Measurements from ENCODE around the gene SPTBN1. TPM values are rescaled to one million over a fixed set of nuclear protein-coding genes. Genes with fewer than 3 reads are reported as not detected.

The SPTBN1 gene
- total RNA-seq, 1 donor from 2014 or later = 983 TPM

DNA sequence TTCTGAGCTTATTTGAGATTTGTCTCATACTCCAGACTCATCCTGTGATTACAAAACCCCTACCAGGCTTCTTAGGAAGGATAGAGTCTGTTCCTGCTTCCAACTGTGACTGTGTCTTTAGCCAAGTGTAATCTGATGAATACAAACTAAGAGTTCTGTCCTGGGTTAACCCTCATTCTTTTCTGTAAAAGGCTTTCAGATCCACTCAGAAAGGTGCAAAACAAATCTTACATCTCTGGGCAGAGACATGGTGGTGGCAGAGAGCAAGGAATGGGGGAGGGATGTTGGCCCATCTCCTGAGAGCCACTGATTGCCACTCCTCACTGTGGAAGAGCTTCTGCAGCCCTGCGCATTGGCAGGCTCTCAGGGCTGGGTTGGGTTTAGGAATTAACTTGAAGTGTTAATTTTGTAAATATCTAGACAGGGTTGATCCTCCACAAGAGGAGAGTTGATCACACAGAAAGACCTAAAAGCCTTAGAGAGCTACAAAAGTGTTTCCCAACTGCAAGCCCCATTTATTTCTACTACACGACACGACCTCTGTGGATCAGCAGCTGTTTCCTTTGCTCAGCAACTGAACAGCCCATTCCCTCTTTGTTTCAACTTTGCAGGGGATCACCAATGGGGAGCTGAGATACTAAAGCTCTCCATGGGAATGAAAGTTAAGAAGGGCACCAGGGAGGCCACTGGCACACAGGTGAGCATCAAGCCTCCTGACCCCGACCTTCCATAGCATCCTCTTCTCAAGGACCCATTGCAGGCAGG lies 23.7 kb upstream of the SPTBN1 start:
- TF ChIP-seq, protein P1, sequence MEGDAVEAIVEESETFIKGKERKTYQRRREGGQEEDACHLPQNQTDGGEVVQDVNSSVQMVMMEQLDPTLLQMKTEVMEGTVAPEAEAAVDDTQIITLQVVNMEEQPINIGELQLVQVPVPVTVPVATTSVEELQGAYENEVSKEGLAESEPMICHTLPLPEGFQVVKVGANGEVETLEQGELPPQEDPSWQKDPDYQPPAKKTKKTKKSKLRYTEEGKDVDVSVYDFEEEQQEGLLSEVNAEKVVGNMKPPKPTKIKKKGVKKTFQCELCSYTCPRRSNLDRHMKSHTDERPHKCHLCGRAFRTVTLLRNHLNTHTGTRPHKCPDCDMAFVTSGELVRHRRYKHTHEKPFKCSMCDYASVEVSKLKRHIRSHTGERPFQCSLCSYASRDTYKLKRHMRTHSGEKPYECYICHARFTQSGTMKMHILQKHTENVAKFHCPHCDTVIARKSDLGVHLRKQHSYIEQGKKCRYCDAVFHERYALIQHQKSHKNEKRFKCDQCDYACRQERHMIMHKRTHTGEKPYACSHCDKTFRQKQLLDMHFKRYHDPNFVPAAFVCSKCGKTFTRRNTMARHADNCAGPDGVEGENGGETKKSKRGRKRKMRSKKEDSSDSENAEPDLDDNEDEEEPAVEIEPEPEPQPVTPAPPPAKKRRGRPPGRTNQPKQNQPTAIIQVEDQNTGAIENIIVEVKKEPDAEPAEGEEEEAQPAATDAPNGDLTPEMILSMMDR (IDR thresholded peaks at IDR 0.05; ENCODE audit: unreplicated experiment) = no peak
- Mint-ChIP-seq H3K4me1 (ENCODE audit: unreplicated experiment) (peaks cover 87% of the 10 kb centered on the region), H3K4me3 (ENCODE audit: unreplicated experiment) (peak overlapping the region; percentile 48), H3K9me3 (ENCODE audit: unreplicated experiment) (no peaks in the 10 kb centered on the region), H3K36me3 (ENCODE audit: low read depth, unreplicated experiment) (no peaks in the 10 kb centered on the region), H3K27me3 (ENCODE audit: unreplicated experiment) (peaks cover 6% of the 10 kb centered on the region), H3K27ac (ENCODE audit: unreplicated experiment) (peak overlapping the region; percentile 71)
- DNase-seq (ENCODE audit: low spot score) = no peak

DNA sequence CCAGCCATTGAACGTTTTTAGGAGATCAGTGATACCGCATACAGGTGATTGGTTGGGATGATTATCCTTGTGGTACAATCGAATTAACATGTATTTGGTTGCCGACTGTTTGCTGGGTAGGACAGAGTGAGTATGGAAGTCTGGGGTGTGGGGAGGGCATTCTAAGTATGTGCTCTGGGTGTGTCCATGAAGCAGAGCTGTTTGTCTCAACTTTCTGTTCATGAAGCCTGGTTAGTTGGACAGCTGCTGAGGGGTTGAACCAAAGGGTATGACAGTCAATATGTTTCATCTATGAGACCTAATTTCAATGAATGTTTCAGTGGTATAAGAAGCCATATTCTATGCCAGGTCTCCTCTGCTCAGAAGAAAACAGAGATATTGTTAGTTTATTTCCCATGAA lies 21.9 kb upstream of the SPTBN1 start:
- Mint-ChIP-seq H3K27me3 (ENCODE audit: unreplicated experiment) (no peaks in the 10 kb centered on the region), H3K9me3 (ENCODE audit: unreplicated experiment) (no peaks in the 10 kb centered on the region), H3K4me1 (ENCODE audit: unreplicated experiment) (peaks cover 76% of the 10 kb centered on the region), H3K36me3 (ENCODE audit: low read depth, unreplicated experiment) (no peaks in the 10 kb centered on the region), H3K4me3 (ENCODE audit: unreplicated experiment) (no peak overlapping the region), H3K27ac (ENCODE audit: unreplicated experiment) (peak overlapping the region; percentile 90)
- TF ChIP-seq, protein P1 (IDR thresholded peaks at IDR 0.05; ENCODE audit: unreplicated experiment) = no peak
- DNase-seq (ENCODE audit: low spot score) = no peak

- H3K4me1 Mint-ChIP-seq (ENCODE audit: unreplicated experiment) = peaks cover 76% of the 10 kb centered on the region
- no peak overlapping the region for H3K4me3 Mint-ChIP-seq (ENCODE audit: unreplicated experiment)
These were observed 21.4 kb upstream of the SPTBN1 start for GRCh38 chr2:54434711-54435110.

DNA sequence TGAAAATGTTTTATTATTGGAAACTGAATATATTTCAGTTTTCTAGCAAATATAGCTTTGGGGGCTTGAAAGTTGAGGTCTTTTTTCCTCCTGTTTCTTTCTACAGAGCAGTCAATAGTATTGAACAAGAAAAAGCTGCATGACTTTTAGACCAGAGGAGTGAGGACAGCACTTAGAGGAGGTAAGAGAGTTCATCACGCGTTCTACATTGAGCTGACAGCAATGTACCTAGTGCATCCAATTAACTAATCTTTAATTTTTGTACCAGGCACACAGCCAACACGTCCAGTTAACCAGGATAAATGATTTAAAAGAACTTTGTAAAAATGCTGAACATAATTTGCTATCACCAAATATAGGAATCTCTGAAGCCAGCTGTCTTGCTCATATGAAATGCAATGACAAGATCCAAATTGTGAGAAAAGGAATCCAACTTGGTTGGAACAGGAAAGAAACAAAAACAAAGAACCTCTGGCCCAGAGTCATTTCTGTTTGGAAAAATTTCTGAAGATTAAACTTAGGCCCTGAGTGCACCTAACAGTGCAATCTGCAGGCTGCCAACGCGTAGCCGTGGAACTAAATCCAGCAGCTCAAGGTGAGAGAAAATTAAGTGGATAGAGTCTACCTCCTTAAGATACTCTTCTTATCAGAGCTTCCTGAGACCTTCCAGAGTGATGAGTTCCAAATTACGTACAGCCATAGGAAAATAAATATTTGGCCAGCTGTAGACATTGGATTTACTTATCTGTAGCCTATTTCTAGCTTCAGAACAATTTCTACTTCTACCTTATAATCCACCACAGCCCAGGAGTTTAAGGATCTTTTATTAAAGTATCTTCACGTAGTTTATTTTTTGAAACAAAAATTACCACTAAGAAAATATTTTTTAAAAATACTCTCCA lies 20.6 kb upstream of the SPTBN1 start:
- DNase-seq (ENCODE audit: low spot score) = no peak
- Mint-ChIP-seq H3K27me3 (ENCODE audit: unreplicated experiment) (no peaks in the 10 kb centered on the region), H3K4me1 (ENCODE audit: unreplicated experiment) (peaks cover 74% of the 10 kb centered on the region), H3K9me3 (ENCODE audit: unreplicated experiment) (no peaks in the 10 kb centered on the region), H3K27ac (ENCODE audit: unreplicated experiment) (peak overlapping the region; percentile 92), H3K4me3 (ENCODE audit: unreplicated experiment) (no peak overlapping the region), H3K36me3 (ENCODE audit: low read depth, unreplicated experiment) (no peaks in the 10 kb centered on the region)
- TF ChIP-seq, protein P1 (IDR thresholded peaks at IDR 0.05; ENCODE audit: unreplicated experiment) = no peak

More at GRCh38 chr2:54434711-54435110, 21.4 kb upstream of the SPTBN1 start:
- TF ChIP-seq, protein P1 (IDR thresholded peaks at IDR 0.05; ENCODE audit: unreplicated experiment) = no peak
- no peak for DNase-seq (ENCODE audit: low spot score)
- Mint-ChIP-seq H3K27ac (ENCODE audit: unreplicated experiment) (peak overlapping the region; percentile 90), H3K27me3 (ENCODE audit: unreplicated experiment) (no peaks in the 10 kb centered on the region), H3K36me3 (ENCODE audit: low read depth, unreplicated experiment) (no peaks in the 10 kb centered on the region), H3K9me3 (ENCODE audit: unreplicated experiment) (no peaks in the 10 kb centered on the region)

Data from endothelial cell (in vitro differentiated cells).